ENCODE measurements around the gene TCN2. TPM values are rescaled to one million over a fixed set of nuclear protein-coding genes. Genes with fewer than 3 reads are reported as not detected.
A peak's percentile ranks its signal among the peaks of the same experiment; 100 is the strongest.

The TCN2 gene
- total RNA-seq, 1 donor from 2014 or later = 6.7 TPM

GRCh38 chr22:30646518-30647160 lies 39.7 kb downstream of the TCN2 start:
- no peak overlapping the region for H3K4me3 ChIP-seq (ENCODE audit: low read depth, low read length)

GRCh38 chr22:30647536-30647935 lies 40.6 kb downstream of the TCN2 start:
- DNase-seq (ENCODE audit: low read depth) = no peak
- Histone ChIP-seq H3K36me3 (ENCODE audit: control insufficient read depth, insufficient read depth, low read length) (no peaks in the 10 kb centered on the region), H3K4me3 (ENCODE audit: low read depth, low read length) (no peak overlapping the region), H3K27me3 (ENCODE audit: control insufficient read depth, insufficient read depth, low read length) (no peaks in the 10 kb centered on the region)
- TF ChIP-seq CTCF (IDR thresholded peaks at IDR 0.05; ENCODE audit: insufficient read depth, low read length, poor library complexity, severe bottlenecking) = no peak

More at GRCh38 chr22:30646518-30647160, 39.7 kb downstream of the TCN2 start:
- no peaks in the 10 kb centered on the region for H3K36me3 ChIP-seq (ENCODE audit: control insufficient read depth, insufficient read depth, low read length)
- TF ChIP-seq CTCF (IDR thresholded peaks at IDR 0.05; ENCODE audit: insufficient read depth, low read length, poor library complexity, severe bottlenecking) = no peak
- no peaks in the 10 kb centered on the region for H3K27me3 ChIP-seq (ENCODE audit: control insufficient read depth, insufficient read depth, low read length)
- no peak for DNase-seq (ENCODE audit: low read depth)

- Histone ChIP-seq H3K36me3 (ENCODE audit: control insufficient read depth, insufficient read depth, low read length) (no peaks in the 10 kb centered on the region), H3K4me3 (ENCODE audit: low read depth, low read length) (no peak overlapping the region), H3K27me3 (ENCODE audit: control insufficient read depth, insufficient read depth, low read length) (no peaks in the 10 kb centered on the region)
- no peak for DNase-seq (ENCODE audit: low read depth)
- no peak for TF ChIP-seq CTCF (IDR thresholded peaks at IDR 0.05; ENCODE audit: insufficient read depth, low read length, poor library complexity, severe bottlenecking)
Measured at GRCh38 chr22:30648825-30649224, 41.9 kb downstream of the TCN2 start.

GRCh38 chr22:30649430-30650007 lies 42.5 kb downstream of the TCN2 start:
- no peak overlapping the region for H3K4me3 ChIP-seq (ENCODE audit: low read depth, low read length)
- H3K36me3 ChIP-seq (ENCODE audit: control insufficient read depth, insufficient read depth, low read length) = no peaks in the 10 kb centered on the region
- peak; percentile 2 for TF ChIP-seq CTCF (IDR thresholded peaks at IDR 0.05; ENCODE audit: insufficient read depth, low read length, poor library complexity, severe bottlenecking)
- H3K27me3 ChIP-seq (ENCODE audit: control insufficient read depth, insufficient read depth, low read length) = no peaks in the 10 kb centered on the region
- DNase-seq (ENCODE audit: low read depth) = peak; percentile 42

- TF ChIP-seq CTCF (IDR thresholded peaks at IDR 0.05; ENCODE audit: insufficient read depth, low read length, poor library complexity, severe bottlenecking) = no peak
- no peak for DNase-seq (ENCODE audit: low read depth)
- no peak overlapping the region for H3K4me3 ChIP-seq (ENCODE audit: low read depth, low read length)
- no peaks in the 10 kb centered on the region for H3K36me3 ChIP-seq (ENCODE audit: control insufficient read depth, insufficient read depth, low read length)
- no peaks in the 10 kb centered on the region for H3K27me3 ChIP-seq (ENCODE audit: control insufficient read depth, insufficient read depth, low read length)
Measured at GRCh38 chr22:30650508-30651116, 43.6 kb downstream of the TCN2 start.
